Measurements from ENCODE around the gene GPR132.

- TF ChIP-seq POLR2A (IDR thresholded peaks at IDR 0.05) (no peak), CTCF (IDR thresholded peaks at IDR 0.05) (no peak)
Measured at GRCh38 chr14:105097794-105098127, 32.5 kb upstream of the GPR132 start.
